Neural crest cell (in vitro differentiated cells): ENCODE results near the gene CBY3. TPM values are rescaled to one million over a fixed set of nuclear protein-coding genes. Genes with fewer than 3 reads are reported as not detected.

ENCODE experiments used
- DNase-seq: peaks from one replicate; pipeline ENCODE4 v3.0.0; 2021; ENCODE audit warnings: low read depth, mixed read lengths, low spot score
- H3K27ac Mint-ChIP-seq: one replicate; pipeline ENCODE4 v1.8.0; 2021; ENCODE audit warnings: mild to moderate bottlenecking, mixed read lengths; ENCODE audit not compliant: unreplicated experiment
- H3K27me3 Mint-ChIP-seq: 2 replicates; pipeline ENCODE4 v1.8.0; 2021; ENCODE audit warnings: low read depth, mild to moderate bottlenecking, mixed read lengths
- H3K36me3 Mint-ChIP-seq: 2 replicates; pipeline ENCODE4 v1.8.0; 2021; ENCODE audit warnings: low read depth, mild to moderate bottlenecking, mixed read lengths
- H3K4me1 Mint-ChIP-seq: 2 replicates; pipeline ENCODE4 v1.8.0; 2021; ENCODE audit warnings: mixed read lengths
- H3K4me3 Mint-ChIP-seq: one replicate; pipeline ENCODE4 v1.8.0; 2021; ENCODE audit warnings: mild to moderate bottlenecking, mixed read lengths
- H3K9me3 Mint-ChIP-seq: 2 replicates; pipeline ENCODE4 v1.8.0; 2021; ENCODE audit warnings: mixed read lengths
- CTCF ChIP-seq: fragments of 200-600 bp; sonication (generic); conservative IDR thresholded peaks from 2 replicates; pipeline ENCODE4 v1.5.0; 2021; ENCODE audit warnings: antibody characterized with exemption, mild to moderate bottlenecking
- long read RNA-seq: library from polyadenylated mRNA; unstranded; transcript quantifications from one replicate; pipeline ENCODE4 v2.0.0, GENCODE V29; 2020
- total RNA-seq: library from RNA; stranded (reverse); gene quantifications from 2 replicates; pipeline ENCODE4 v1.2.1, GENCODE V29; 2021

CBY3 gene
- not detected in 2 replicates for total RNA-seq
- long read RNA-seq, result 0 reads

- DNase-seq, result no peak
- no peak for TF ChIP-seq CTCF
- peaks cover 23% of the 10 kb centered on the region for H3K4me1 Mint-ChIP-seq
- peak within 1 kb of the TSS; percentile 83 for H3K4me3 Mint-ChIP-seq
- no peaks in the 10 kb centered on the region for H3K27me3 Mint-ChIP-seq
- H3K9me3 Mint-ChIP-seq, result peaks cover 7% of the 10 kb centered on the region
- peaks cover 9% of the 10 kb centered on the region for H3K36me3 Mint-ChIP-seq
- peak within 1 kb of the TSS; percentile 31 for H3K27ac Mint-ChIP-seq
Measured at GRCh38 chr5:179680780-179681401, at the start of gene CBY3. Gene CBY3, minus strand, starts transcription at chr5:179681034. Its CDS starts 116 bp downstream, at chr5:179680918.

GRCh38 chr5:179730356-179730755 is 49.5 kb upstream of the CBY3 start:
- peaks cover 7% of the 10 kb centered on the region for H3K36me3 Mint-ChIP-seq
- DNase-seq, result no peak

GRCh38 chr5:179729727-179730126 is 48.9 kb upstream of the CBY3 start:
- no peak for TF ChIP-seq CTCF
- no peaks in the 10 kb centered on the region for H3K9me3 Mint-ChIP-seq
- peak overlapping the region; percentile 22 for H3K4me3 Mint-ChIP-seq
- no peak overlapping the region for H3K27ac Mint-ChIP-seq
- peaks cover 7% of the 10 kb centered on the region for H3K36me3 Mint-ChIP-seq
- H3K4me1 Mint-ChIP-seq, result peaks cover 17% of the 10 kb centered on the region
- peaks cover 3% of the 10 kb centered on the region for H3K27me3 Mint-ChIP-seq
- no peak for DNase-seq

More at GRCh38 chr5:179730356-179730755, 49.5 kb upstream of the CBY3 start:
- H3K4me3 Mint-ChIP-seq, result no peak overlapping the region
- H3K9me3 Mint-ChIP-seq, result no peaks in the 10 kb centered on the region
- no peak overlapping the region for H3K27ac Mint-ChIP-seq
- TF ChIP-seq CTCF, result no peak
- peaks cover 3% of the 10 kb centered on the region for H3K27me3 Mint-ChIP-seq
- peaks cover 19% of the 10 kb centered on the region for H3K4me1 Mint-ChIP-seq

- no peak for TF ChIP-seq CTCF
- H3K27me3 Mint-ChIP-seq, result peaks cover 3% of the 10 kb centered on the region
- no peak overlapping the region for H3K27ac Mint-ChIP-seq
- H3K4me3 Mint-ChIP-seq, result no peak overlapping the region
- DNase-seq, result no peak
- H3K9me3 Mint-ChIP-seq, result no peaks in the 10 kb centered on the region
- H3K36me3 Mint-ChIP-seq, result peaks cover 9% of the 10 kb centered on the region
- peaks cover 13% of the 10 kb centered on the region for H3K4me1 Mint-ChIP-seq
Measured at GRCh38 chr5:179729303-179729702, 48.5 kb upstream of the CBY3 start.

- H3K4me3 Mint-ChIP-seq, result no peak overlapping the region
- no peaks in the 10 kb centered on the region for H3K9me3 Mint-ChIP-seq
- H3K27ac Mint-ChIP-seq, result no peak overlapping the region
- H3K4me1 Mint-ChIP-seq, result peaks cover 3% of the 10 kb centered on the region
- H3K27me3 Mint-ChIP-seq, result no peaks in the 10 kb centered on the region
- no peak for TF ChIP-seq CTCF
- DNase-seq, result no peak
- peaks cover 18% of the 10 kb centered on the region for H3K36me3 Mint-ChIP-seq
Measured at GRCh38 chr5:179727106-179727505, 46.3 kb upstream of the CBY3 start.
